SK-N-MC (cell line): ENCODE measurements around the gene STAG1.

Experiments
- EZH2 ChIP-seq: fragments of 200-600 bp; sonication (generic); IDR thresholded peaks from one replicate; pipeline ENCODE4 v1.6.1; 2017; ENCODE audit warnings: antibody characterized with exemption
- POLR2AphosphoS5 ChIP-seq: IDR thresholded peaks from 2 replicates; pipeline ENCODE4 v1.6.1; 2012; ENCODE audit warnings: mild to moderate bottlenecking, low read depth, low read length, borderline replicate concordance

DNA sequence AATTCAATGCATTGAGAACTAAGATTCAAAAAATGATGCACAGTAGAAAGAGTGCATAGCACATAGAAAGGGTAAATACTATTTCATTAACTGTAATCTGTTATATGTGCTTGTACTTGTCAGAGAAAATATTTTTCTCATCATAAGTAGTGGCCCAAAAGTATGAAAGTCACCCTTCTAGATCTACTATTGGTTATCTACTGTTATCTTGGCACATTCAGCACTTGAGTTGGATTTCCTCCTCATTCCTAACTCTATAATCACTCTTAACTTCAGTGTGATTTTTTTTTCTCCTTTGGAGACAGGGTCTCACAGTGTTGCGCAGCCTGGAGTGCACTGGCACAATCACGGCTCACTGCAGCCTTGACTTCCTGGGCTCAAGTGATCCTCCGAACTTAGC, 307.6 kb downstream of the STAG1 start:
- TF ChIP-seq EZH2 (no peak), POLR2AphosphoS5 (no peak)
